GM21723 (cell line): Measurements from ENCODE around the gene RAB25.
"Not testable (repeated sequence)": the region's sequence is repeated elsewhere in the genome, so short reads cannot be mapped to it uniquely, and the experiment has no call there.

Experiments used
- ATAC-seq: cut with Tn5 transposase; IDR thresholded peaks from one replicate; pipeline ENCODE4 v1.9.1; 2021; ENCODE audit warnings: mild to moderate bottlenecking, moderate library complexity; ENCODE audit not compliant: unreplicated experiment

The RAB25 gene

GRCh38 chr1:156060937-156061636, at the start of gene RAB25:
RAB25 (plus strand) TSS chr1:156061160; CDS start chr1:156061401, 241 bp downstream.
- no peak for ATAC-seq

GRCh38 chr1:156012051-156012817, 48.7 kb upstream of the RAB25 start:
- peak; percentile 82 for ATAC-seq

DNA sequence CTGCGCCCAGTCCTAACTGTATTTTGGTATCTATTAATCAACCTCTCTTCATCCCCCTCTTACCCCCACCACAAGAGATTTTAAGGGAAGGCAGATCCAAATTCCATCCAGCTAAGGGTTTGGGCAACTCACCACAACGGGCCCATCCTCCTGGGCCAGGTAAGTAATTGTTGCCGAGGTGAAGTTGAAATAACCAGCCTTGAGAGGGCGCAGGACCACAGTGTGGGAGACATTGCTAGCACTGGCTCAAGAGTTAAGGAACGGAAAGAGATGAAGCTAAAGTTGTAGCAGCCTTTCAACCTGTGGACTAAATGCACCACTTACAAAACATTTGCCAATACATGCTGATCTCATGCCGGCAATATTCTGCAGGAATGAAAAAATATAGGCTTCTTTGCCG, 46.1 kb upstream of the RAB25 start:
- ATAC-seq: no peak

DNA sequence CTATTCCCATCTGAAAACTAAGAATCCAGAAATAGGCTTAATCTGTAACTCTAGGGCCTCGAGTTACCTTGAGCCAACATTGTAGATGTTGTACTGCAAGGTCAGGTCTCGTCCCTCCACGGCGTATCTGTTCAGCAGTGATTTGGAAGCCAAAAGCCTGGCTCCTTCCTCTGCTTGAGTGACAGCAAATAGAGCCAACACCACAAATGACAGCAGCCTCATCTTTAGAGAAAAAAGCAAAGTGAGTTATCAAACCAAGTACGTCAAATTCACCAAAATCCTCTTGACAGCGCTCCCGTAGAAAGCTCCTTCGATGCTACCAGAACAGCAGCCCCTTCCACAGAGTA, 41.0 kb upstream of the RAB25 start:
- ATAC-seq: no peak

DNA sequence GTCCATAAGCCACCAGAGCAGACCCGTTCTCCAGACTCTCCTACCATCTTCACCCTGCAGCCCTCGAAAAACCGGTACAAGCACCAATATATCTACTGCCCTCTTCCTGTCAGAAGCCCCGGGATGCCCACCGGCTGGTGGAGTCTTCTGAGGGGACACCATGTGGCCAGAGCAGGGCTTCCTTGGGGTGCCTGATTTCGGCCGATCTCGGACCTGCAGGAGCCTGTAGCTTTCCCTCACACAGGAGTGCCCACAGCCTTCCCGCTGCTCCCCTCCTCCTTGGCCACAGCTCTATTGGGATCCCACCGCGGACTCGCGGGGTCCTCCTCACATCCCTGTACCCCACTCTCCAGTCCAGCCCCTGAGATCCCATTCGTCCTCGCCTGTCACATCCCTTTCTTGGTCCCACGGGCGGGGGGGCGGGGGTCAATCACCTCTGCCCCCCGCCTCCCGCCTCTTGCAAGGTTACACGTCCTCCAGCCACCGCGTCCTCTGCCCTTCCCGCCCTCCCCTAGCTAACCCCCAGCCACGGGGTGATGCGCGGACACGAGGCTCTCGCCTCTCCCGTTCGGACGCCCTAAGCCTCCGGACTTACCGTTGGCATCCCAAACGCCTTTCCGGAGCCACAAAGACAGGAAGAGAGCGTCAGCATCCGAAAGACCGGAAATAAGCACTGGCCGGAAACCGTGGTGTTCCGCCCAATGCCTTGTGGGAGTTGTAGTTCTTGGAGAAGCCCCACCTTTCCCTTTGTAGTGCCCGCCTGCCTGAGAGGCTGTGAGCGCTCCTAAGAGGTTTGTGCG, 40.5 kb upstream of the RAB25 start, which contains the start of gene SSR2:
TSS of gene SSR2 (minus strand) at position 659 of the 800 bp plus-strand sequence. CDS start 784 bp downstream, outside the sequence.
- ATAC-seq: peak; percentile 99

GRCh38 chr1:156021093-156021428, 39.9 kb upstream of the RAB25 start:
- no peak for ATAC-seq

DNA sequence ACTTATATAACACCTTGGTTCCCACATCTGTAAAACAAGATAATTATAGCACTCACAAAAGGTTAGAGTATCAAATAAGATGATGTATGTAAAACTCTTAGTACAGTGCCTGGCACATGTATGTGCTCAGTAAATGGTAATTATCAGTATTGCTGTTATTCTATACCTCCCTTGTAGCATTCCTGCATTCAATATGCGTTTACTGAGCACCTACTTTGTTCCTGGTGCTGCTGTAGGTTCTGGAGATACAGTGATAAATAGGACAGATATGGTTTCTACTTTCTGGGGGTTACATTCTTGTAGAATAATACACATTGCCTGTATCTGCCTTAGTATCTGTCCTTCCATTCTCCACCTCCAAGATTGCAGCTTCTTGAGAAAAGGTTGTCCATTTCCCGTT, 39.0 kb upstream of the RAB25 start:
- ATAC-seq: no peak

DNA sequence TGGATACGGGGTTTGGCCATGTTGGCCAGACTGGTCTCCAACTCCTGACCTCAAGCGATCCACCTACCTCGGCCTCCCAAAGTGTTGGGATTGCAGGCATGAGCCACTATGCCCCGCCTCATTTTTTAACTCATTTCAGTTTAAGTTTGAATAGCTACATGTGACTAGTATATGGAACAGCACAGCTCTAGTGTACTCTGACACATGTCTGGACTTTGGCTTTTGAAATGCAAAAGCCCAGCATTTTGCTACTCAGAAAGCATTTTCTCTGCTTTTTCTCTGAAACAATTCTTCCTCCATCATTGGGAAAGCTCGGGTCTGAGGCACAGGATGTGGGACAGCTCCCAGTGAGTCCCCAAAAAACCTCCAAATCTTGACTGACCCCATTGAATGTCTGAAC, 36.2 kb upstream of the RAB25 start:
- no peak for ATAC-seq

GRCh38 chr1:156025876-156026275, 35.1 kb upstream of the RAB25 start:
- no peak for ATAC-seq

GRCh38 chr1:156026588-156026987, 34.4 kb upstream of the RAB25 start:
- no peak for ATAC-seq

DNA sequence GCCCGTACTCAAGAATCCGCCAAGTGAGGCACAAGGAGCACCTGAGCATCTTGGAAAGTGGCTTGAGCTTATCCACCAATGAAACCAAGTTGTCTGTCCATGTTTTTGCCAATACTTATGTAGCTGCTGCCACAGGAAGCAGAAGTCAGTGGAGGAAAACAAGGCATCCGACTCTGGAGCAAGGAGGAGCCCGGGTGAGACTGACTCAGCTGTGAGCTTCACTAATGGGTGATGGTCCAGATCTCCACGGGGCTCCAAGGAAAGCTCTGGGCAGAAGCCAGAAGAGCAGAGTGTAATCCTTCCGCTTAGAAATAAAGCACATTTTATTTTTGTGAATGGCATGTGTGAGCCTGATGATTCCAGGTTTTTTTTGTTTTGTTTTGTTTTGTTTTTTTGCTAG, 27.9 kb upstream of the RAB25 start:
- no peak for ATAC-seq

GRCh38 chr1:156034991-156035390, 26.0 kb upstream of the RAB25 start:
- not testable (repeated sequence) for ATAC-seq

- no peak for ATAC-seq
Measured at GRCh38 chr1:156042828-156043227, 18.1 kb upstream of the RAB25 start.

- no peak for ATAC-seq
Measured at GRCh38 chr1:156045076-156045475, 15.9 kb upstream of the RAB25 start.

- no peak for ATAC-seq
Measured at GRCh38 chr1:156048663-156049258, 12.2 kb upstream of the RAB25 start.

DNA sequence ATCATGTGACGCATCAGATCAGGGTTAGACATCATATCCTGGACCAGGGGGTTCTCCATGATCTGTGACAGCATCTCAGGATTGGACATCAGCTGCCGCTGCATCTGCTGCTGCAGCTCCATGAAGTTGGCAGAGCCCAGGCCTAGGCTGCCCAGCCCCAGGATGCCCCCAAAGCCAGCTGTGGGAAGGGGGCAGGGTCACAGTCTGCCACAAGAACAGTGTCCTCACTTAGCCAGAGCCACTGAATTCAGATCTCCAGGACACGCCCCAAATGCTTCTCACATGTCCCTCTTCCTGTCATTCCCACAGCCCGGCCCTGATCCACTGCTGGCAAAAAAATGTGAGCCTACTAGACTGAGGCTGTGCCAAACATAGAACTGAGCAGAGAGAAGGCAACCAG, 10.6 kb upstream of the RAB25 start:
- no peak for ATAC-seq

- ATAC-seq: no peak
Measured at GRCh38 chr1:156051011-156051725, 9.8 kb upstream of the RAB25 start.

DNA sequence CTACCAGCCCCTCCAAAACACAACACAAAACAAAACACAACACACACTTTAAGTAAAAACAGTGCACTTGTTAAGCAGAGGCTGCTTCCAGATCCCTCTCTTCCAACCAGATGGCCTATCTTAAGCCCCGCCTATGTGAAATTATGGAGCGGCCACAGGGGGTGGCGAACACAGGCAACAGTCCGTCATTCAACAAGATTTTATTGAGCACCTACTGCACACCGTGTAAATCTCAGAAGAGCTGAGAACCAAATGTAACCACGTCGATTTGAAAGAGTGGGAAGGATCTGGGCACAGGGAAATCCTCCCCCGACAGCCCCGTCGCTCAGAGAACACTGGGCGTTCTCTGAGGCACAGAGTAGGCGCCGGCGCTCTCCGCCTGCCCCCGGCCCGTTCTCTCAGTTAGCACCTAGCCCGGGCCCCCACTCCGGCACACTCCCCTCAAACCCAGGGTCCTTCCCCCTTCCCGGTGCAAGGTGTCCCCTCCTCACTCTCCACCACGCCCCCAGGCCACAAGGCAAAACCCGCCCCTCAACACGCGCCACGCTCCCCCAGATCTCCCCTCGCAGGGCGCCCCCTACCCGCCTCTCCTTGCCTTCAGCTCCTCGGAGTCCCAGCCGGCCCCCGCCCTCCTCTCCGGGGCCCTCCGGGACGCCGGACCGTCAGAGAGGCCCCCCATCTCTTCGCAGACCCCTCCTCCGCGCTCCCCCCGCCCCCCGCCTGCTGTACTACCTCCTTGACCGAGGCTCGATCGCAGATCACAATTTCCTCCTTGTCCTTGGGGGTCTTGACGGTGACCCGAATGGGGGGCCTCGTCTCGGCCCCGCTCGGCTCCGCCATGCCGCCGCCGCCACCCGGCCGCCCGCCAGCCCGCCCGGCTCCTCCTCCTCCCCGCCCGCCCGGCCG, 7.8 kb upstream of the RAB25 start:
- no peak for ATAC-seq

- ATAC-seq: peak; percentile 33
Measured at GRCh38 chr1:156053768-156054499, 7.0 kb upstream of the RAB25 start, which contains the start of gene UBQLN4. UBQLN4 (minus strand) TSS chr1:156053798; CDS start chr1:156053701, 97 bp downstream.
